HFFc6 (cell line): ENCODE results near the gene SNX30. TPM values are rescaled to one million over a fixed set of nuclear protein-coding genes. Genes with fewer than 3 reads are reported as not detected.

Source experiments
- DNase-seq: peaks from one replicate; pipeline ENCODE4 v3.0.0-alpha.2; 2018
- H3K27ac Mint-ChIP-seq: 2 replicates; pipeline ENCODE4 v1.8.0; 2020; ENCODE audit warnings: mild to moderate bottlenecking, mixed read lengths
- H3K27me3 Mint-ChIP-seq: 2 replicates; pipeline ENCODE4 v1.8.0; 2021; ENCODE audit warnings: mild to moderate bottlenecking, moderate library complexity, mixed read lengths; ENCODE audit not compliant: insufficient read depth
- H3K36me3 Mint-ChIP-seq: 2 replicates; pipeline ENCODE4 v1.8.0; 2021; ENCODE audit warnings: low read depth, mixed read lengths
- H3K4me1 Mint-ChIP-seq: 2 replicates; pipeline ENCODE4 v1.8.0; 2020; ENCODE audit warnings: low read depth, mixed read lengths
- H3K4me3 Mint-ChIP-seq: 2 replicates; pipeline ENCODE4 v1.8.0; 2020; ENCODE audit warnings: mild to moderate bottlenecking, moderate library complexity, mixed read lengths
- H3K9me3 Mint-ChIP-seq: 2 replicates; pipeline ENCODE4 v1.8.0; 2020; ENCODE audit warnings: mild to moderate bottlenecking, mixed read lengths
- total RNA-seq, 6 experiments: library from RNA; stranded (reverse); fragmentation: NEBNext Ultra II Directional; extraction: Animal tissue kit (Norgen Biotek cat#: 25700); gene quantifications; 2 replicates in 1 of 6; 3 replicates in 5 of 6; pipeline ENCODE4 v1.2.3, GENCODE V29; 2021
- TF ChIP-seq, protein P1 (sequence below): fragments of 200-600 bp; sonication (generic); IDR thresholded peaks from 2 replicates; pipeline ENCODE4 v1.5.0; 2021; ENCODE audit warnings: antibody characterized with exemption, mild to moderate bottlenecking

The SNX30 gene
- total RNA-seq, 6 experiments from 2014 or later: 11.1 to 14.9 (median 13.9) TPM

DNA sequence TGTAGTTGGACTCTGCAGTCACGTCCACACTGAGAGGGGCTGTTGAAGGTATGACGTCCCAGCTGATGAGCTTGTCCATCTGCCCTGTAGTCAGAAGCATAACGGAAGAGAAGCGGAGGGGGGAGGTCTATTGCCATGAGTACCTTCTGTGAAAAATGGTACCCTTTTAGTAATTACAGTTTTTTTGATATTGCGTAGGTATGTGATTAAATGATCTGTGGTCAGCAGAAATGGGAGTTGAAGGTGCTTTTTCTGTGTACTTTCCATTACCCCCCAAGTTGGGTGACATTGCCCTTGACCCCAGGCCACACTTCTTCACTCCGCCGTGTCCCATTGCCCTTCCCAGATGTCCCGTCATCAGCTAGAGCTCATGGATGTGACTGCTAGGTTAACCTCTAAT lies 45.9 kb downstream of the SNX30 start:
- H3K27ac Mint-ChIP-seq: no peak overlapping the region
- no peaks in the 10 kb centered on the region for H3K9me3 Mint-ChIP-seq
- H3K36me3 Mint-ChIP-seq: no peaks in the 10 kb centered on the region
- no peaks in the 10 kb centered on the region; the same call in 1 of the 2 replicates for H3K27me3 Mint-ChIP-seq
- H3K4me3 Mint-ChIP-seq: no peak overlapping the region
- TF ChIP-seq, protein P1, sequence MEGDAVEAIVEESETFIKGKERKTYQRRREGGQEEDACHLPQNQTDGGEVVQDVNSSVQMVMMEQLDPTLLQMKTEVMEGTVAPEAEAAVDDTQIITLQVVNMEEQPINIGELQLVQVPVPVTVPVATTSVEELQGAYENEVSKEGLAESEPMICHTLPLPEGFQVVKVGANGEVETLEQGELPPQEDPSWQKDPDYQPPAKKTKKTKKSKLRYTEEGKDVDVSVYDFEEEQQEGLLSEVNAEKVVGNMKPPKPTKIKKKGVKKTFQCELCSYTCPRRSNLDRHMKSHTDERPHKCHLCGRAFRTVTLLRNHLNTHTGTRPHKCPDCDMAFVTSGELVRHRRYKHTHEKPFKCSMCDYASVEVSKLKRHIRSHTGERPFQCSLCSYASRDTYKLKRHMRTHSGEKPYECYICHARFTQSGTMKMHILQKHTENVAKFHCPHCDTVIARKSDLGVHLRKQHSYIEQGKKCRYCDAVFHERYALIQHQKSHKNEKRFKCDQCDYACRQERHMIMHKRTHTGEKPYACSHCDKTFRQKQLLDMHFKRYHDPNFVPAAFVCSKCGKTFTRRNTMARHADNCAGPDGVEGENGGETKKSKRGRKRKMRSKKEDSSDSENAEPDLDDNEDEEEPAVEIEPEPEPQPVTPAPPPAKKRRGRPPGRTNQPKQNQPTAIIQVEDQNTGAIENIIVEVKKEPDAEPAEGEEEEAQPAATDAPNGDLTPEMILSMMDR: no peak
- DNase-seq: no peak
- H3K4me1 Mint-ChIP-seq: peaks cover 21% of the 10 kb centered on the region

DNA sequence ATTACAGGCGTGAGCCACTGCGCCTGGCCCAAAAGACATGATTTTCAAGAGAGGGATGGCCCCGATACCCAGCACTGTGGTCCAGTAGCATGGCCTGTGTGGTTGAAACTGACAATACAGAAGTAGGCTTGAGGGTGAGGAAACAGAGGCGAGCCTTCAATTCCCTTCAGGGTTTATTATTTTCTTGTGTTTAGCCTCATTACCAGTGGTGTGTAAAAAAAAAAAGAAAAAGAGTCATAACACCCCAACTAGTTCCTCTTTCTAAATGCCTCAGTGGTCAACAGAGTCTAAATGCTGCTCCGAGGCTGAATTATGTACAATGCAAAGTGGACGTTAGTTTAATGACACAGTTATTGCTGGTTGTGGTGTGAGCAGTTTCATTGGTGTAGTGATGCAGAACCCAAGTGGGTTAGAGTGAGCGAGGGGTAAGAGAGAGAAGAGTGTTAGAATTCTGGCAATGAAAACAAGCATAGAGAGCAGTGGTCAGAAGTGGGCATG lies 58.8 kb downstream of the SNX30 start:
- TF ChIP-seq, protein P1: no peak
- Mint-ChIP-seq H3K4me3 (no peak overlapping the region), H3K27me3 (no peaks in the 10 kb centered on the region), H3K27ac (no peak overlapping the region), H3K4me1 (no peaks in the 10 kb centered on the region), H3K36me3 (no peaks in the 10 kb centered on the region), H3K9me3 (no peaks in the 10 kb centered on the region)
- DNase-seq: no peak

DNA sequence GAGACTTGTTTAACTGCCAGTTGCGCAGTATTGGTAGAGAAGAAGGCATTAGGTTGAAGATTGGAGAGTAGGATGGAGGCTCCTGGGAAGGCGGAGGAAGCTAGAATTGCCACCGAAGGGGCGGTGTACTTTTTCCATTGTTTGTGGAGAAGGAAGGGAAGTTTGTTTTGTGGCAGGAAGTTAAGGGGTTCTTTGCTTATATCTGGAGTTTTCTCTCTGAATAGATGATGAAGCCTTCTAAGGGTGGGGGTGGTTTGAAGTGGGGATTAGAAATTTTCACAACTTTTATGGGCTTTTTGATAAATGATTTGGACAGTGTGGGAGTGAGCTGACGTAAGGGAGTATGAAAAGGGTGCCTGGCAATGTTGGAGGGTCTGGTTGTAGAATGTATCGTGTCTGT lies 59.3 kb downstream of the SNX30 start:
- no peaks in the 10 kb centered on the region for H3K36me3 Mint-ChIP-seq
- H3K27me3 Mint-ChIP-seq: no peaks in the 10 kb centered on the region
- no peaks in the 10 kb centered on the region for H3K4me1 Mint-ChIP-seq
- no peak for DNase-seq
- no peaks in the 10 kb centered on the region for H3K9me3 Mint-ChIP-seq
- H3K27ac Mint-ChIP-seq: no peak overlapping the region
- TF ChIP-seq, protein P1: no peak
- H3K4me3 Mint-ChIP-seq: no peak overlapping the region

DNA sequence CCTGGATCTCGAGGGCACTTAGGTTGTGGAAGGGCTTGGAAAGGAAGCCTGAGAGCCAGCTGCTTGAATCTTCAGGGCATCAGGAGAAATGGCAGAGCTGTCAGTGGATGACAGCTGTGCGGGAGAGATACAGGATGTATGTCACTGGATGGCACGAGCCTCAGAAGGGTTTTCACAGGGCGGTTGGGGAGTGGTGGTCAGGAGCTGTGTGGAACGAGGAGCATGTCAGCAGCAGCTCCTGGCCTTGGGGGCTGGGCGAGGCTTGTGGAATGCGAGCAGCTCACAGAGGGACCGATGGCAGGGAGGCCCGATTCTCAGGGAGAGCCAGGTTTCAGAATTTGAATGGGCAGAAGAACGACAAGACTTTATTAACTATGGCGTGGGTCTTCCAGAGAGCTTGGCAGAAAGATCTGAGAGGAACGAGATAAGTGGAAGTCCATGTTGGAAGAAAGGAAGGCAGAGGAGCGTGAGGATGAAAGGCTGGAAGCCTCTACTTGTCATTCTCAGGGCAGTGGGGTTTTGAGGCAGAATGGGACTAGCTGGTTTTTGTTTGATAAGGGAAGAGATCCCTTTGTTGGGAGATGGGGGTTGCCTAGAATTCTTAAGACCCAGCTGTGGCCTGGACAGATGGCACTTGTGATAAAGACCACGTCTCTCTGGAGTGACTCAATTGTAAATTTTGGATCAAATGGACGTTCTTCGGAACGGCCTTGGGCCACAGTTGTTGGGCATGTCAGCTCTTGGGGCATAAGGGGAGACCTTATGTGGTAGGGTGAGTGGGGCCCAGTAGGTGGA lies 60.3 kb downstream of the SNX30 start:
- H3K4me1 Mint-ChIP-seq: no peaks in the 10 kb centered on the region
- no peak overlapping the region for H3K4me3 Mint-ChIP-seq
- no peaks in the 10 kb centered on the region for H3K36me3 Mint-ChIP-seq
- H3K9me3 Mint-ChIP-seq: no peaks in the 10 kb centered on the region
- H3K27me3 Mint-ChIP-seq: no peaks in the 10 kb centered on the region
- no peak for DNase-seq
- H3K27ac Mint-ChIP-seq: no peak overlapping the region
- TF ChIP-seq, protein P1: no peak

DNA sequence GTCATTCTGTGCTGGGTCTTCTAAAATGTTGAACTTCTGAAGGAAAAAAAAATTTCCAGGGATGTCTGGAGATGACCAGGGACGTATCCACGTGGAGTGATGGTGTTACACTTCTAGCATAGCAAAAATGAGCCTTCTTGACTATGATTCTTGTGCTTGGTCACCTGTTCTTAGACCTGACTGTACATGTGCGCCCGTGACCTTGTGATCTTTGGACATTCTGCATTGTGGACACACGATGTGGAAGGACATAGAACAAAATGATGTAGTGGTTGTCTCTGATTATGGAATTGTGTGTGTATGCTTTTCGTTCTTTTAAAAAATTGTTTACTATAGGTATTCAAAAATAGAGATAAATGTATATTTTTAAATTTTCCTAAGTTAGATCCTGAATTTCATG lies 61.0 kb downstream of the SNX30 start:
- DNase-seq: no peak
- Mint-ChIP-seq H3K4me1 (no peaks in the 10 kb centered on the region), H3K27me3 (no peaks in the 10 kb centered on the region), H3K9me3 (no peaks in the 10 kb centered on the region), H3K36me3 (no peaks in the 10 kb centered on the region), H3K4me3 (no peak overlapping the region), H3K27ac (no peak overlapping the region)
- TF ChIP-seq, protein P1: no peak
